GM11168 (cell line): Measurements from ENCODE around the gene BSN.

Source experiments
- in situ Hi-C: fragments of 300-500 bp; cut with MboI; formaldehyde crosslinking; loops from one replicate; pipeline ENCODE4 v1.12.0; 2022; ENCODE audit warnings: low sequenced_read_pairs; ENCODE audit not compliant: unreplicated experiment

Gene BSN

DNA sequence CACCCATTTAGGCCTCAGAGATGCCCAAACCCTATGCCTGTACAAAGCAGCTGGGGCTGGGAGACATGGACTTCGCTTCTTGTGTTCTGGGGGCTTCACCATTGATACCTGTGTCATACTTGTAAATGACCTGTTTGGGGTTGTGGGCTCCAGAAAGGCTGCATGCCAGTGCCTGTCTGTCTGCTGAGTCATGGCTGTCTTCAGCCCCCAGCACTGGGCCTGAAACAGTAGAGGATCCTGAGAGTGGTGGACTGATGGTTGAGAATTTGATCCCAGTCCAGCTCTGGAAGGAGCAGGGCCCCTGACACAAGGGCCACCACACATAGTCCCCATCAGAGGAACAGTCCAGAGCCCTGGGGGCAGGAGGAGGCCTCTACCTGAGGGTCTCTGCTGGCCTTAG lies 95.3 kb downstream of the BSN start:
- in situ Hi-C loops, result loop anchor here (10.0 kb wide), 1 partner anchor 115 kb away; no protein-coding TSS in a partner anchor

DNA sequence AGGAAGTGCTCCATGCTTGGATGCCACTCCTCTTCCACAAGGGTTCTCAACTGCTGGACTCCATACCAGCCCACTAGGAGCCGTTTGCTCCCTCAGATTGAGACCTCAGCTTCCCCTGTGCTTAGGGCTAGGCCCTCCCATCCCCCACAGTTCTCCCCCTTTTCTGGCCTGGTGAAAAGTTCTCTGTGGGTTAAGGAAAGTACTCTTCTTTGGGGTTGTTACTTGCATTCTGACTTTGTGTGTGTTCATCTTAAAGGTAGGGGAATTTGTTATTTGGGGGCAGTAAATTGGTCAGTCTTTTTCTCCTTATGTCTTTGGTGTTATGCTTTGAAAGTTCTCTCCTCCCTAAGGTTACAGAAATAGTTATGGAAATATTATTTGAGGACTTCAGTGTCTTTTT lies 95.9 kb downstream of the BSN start:
- in situ Hi-C loops, result no loop called here

DNA sequence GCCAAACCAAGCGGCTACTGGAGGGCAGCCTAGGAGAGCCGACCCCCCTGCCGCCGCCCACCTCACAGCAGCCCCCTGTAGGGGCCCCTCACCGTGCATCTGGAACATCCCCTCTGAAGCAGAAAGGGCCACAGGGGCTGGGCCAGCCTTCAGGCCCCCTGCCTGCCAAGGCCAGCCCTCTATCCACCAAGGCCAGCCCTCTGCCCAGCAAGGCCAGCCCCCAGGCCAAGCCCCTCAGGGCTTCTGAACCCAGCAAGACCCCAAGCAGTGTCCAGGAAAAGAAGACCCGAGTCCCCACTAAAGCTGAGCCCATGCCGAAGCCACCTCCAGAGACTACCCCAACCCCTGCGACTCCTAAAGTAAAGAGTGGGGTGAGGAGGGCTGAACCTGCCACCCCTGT lies 96.4 kb downstream of the BSN start:
- in situ Hi-C loops, result no loop called here

DNA sequence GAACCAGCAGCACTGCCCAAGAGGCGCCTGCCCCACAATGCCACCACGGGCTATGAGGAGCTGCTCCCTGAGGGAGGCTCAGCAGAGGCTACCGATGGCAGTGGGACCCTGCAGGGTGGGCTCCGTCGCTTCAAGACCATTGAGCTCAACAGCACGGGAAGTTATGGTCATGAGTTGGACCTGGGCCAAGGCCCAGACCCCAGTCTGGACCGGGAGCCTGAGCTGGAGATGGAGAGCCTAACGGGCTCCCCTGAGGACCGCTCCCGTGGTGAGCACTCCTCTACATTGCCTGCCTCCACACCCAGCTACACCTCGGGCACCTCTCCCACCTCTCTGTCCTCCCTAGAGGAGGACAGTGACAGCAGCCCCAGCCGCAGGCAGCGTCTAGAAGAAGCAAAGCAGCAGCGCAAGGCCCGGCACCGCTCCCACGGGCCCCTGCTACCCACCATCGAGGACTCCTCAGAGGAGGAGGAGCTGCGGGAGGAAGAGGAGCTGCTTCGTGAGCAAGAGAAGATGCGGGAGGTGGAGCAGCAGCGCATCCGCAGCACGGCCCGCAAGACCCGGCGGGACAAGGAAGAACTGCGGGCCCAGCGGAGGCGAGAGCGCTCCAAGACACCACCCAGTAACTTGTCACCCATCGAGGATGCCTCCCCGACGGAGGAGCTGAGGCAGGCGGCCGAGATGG lies 98.1 kb downstream of the BSN start:
- in situ Hi-C loops, result no loop called here

DNA sequence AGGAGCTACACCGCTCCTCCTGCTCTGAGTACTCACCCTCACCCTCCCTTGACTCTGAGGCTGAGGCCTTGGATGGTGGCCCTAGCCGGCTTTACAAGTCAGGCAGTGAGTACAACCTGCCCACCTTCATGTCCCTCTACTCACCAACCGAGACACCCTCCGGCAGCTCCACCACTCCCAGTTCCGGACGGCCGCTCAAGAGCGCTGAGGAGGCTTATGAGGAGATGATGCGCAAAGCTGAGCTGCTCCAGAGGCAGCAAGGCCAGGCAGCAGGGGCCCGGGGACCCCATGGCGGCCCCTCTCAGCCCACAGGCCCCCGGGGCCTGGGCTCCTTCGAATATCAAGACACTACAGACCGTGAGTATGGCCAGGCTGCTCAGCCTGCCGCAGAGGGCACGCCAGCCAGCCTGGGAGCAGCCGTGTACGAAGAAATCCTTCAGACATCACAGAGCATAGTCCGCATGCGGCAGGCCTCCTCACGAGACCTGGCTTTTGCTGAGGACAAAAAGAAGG lies 98.7 kb downstream of the BSN start:
- in situ Hi-C loops, result no loop called here

DNA sequence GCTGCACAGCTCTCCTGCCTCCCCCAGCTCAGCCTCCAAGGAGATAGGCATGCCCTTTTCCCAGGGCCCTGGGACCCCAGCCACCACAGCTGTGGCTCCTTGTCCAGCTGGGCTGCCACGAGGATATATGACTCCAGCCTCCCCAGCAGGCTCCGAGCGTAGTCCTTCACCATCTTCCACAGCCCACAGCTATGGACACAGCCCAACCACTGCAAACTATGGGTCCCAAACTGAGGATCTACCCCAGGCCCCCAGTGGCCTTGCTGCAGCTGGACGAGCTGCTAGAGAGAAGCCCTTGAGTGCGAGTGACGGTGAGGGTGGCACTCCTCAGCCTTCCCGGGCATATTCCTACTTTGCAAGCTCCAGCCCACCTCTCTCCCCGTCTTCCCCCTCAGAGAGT lies 99.3 kb downstream of the BSN start:
- in situ Hi-C loops, result no loop called here

DNA sequence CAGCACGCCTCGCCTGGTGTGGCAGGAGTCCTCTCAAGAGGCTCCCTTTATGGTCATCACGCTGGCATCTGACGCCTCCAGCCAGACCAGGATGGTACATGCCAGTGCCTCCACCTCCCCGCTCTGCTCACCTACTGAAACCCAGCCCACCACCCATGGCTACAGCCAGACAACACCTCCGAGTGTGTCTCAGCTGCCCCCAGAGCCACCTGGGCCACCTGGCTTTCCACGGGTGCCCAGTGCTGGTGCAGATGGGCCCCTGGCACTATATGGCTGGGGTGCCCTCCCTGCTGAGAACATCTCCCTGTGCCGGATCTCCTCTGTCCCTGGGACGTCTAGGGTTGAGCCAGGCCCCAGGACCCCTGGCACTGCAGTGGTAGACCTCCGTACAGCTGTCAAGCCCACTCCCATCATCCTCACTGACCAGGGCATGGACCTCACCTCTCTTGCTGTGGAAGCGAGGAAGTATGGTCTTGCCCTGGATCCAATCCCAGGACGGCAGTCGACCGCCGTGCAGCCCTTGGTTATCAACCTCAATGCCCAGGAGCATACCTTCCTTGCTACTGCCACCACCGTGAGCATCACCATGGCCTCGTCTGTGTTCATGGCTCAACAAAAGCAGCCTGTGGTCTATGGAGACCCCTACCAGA lies 100.0 kb downstream of the BSN start:
- in situ Hi-C loops, result no loop called here

DNA sequence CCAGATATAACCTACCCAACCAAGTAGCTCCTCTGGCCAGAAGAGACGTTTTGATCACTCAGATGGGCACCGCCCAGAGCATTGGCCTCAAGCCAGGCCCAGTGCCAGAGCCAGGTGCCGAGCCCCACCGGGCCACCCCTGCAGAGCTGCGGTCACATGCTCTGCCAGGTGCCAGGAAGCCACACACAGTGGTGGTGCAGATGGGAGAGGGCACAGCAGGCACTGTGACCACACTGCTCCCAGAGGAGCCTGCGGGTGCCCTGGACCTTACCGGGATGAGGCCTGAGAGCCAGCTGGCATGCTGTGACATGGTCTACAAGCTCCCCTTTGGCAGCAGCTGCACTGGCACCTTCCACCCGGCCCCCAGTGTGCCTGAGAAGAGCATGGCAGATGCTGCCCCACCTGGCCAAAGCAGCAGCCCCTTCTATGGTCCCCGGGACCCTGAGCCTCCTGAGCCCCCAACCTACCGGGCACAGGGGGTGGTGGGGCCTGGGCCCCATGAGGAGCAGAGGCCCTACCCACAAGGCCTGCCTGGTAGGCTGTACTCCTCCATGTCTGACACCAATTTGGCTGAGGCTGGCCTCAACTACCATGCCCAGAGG lies 100.8 kb downstream of the BSN start:
- in situ Hi-C loops, result no loop called here

DNA sequence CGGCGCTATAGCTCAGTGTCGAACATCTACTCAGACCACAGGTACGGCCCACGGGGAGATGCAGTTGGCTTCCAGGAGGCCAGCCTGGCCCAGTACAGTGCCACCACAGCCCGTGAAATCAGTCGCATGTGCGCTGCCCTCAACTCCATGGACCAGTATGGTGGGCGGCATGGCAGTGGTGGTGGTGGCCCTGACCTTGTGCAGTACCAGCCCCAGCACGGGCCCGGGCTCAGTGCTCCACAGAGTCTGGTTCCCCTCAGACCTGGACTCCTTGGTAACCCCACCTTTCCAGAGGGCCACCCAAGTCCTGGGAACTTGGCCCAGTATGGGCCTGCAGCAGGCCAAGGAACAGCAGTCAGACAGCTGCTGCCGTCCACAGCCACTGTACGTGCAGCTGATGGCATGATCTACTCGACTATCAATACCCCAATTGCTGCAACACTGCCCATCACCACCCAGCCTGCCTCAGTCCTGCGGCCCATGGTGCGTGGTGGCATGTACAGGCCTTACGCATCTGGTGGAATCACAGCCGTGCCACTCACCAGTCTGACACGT lies 101.5 kb downstream of the BSN start:
- in situ Hi-C loops, result no loop called here

DNA sequence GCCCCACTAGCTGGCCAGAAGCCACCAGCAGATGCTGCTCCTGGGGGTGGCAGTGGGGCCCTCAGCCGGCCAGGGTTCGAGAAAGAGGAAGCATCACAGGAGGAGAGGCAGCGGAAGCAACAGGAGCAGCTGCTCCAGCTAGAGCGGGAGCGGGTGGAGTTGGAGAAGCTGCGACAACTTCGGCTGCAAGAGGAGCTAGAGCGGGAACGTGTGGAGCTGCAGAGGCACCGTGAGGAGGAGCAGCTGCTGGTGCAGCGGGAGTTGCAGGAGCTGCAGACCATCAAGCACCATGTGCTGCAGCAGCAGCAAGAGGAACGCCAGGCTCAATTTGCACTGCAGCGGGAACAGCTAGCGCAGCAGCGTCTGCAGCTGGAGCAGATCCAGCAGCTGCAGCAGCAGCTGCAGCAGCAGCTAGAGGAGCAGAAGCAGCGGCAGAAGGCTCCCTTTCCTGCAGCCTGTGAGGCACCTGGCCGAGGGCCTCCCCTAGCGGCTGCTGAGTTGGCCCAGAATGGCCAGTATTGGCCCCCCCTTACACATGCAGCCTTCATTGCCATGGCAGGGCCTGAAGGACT lies 102.3 kb downstream of the BSN start:
- in situ Hi-C loops, result no loop called here

DNA sequence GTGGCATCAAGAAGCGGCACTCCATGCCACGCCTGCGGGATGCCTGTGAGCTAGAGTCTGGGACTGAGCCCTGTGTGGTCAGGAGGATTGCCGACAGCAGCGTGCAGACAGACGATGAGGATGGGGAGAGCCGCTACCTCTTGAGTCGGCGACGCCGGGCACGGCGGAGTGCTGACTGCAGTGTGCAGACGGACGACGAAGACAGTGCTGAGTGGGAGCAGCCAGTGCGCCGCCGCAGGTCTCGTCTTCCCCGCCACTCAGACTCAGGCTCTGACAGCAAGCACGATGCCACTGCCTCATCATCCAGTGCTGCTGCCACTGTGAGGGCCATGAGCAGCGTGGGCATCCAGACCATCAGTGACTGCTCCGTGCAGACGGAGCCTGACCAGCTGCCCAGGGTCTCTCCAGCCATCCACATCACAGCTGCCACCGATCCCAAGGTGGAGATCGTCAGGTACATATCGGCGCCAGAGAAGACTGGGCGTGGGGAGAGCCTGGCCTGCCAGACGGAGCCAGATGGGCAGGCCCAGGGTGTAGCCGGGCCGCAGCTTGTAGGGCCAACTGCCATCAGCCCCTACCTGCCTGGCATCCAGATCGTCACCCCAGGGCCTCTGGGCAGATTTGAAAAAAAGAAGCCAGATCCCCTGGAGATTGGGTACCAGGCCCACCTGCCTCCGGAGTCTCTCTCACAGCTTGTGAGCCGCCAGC lies 103.1 kb downstream of the BSN start:
- in situ Hi-C loops, result no loop called here

DNA sequence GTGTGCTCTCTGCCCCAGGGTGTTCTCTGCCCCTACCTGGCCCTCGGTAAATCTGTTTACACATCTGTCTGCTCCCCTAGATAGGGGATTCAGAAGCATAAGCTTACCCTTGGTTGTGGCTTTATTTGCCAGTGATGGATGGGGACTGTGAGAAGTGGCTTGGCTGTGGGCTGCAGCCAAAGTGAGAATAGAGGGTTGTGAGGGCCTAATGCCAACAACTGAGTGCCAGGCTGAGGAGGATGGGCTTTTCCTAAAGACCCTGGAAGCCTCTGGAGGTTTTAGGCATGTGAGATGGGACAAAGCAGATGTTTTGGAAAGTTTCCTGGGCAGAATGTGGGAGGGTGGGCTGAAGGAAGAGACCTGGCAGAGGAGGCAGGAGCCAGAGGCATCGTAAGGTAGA lies 104.4 kb downstream of the BSN start:
- in situ Hi-C loops, result no loop called here

DNA sequence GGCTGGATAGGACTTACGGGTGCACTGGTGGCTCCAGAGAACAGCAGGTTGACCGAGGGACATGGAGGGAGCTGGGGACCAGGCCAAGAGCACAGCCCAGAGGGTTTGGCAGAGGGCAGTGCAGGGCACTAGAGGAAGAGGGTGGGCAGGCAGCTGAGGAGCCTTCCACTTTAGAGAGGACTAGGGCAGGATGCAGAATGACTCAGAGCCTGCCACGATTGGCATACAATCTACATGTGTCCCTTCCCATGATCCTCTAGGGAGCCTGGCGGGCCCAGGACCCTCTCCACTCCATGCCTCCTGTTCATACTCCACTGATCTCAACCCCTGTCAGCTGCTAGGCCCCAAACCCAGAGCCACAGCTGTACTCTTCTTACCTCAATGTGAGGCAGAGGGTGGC lies 105.5 kb downstream of the BSN start:
- in situ Hi-C loops, result no loop called here

DNA sequence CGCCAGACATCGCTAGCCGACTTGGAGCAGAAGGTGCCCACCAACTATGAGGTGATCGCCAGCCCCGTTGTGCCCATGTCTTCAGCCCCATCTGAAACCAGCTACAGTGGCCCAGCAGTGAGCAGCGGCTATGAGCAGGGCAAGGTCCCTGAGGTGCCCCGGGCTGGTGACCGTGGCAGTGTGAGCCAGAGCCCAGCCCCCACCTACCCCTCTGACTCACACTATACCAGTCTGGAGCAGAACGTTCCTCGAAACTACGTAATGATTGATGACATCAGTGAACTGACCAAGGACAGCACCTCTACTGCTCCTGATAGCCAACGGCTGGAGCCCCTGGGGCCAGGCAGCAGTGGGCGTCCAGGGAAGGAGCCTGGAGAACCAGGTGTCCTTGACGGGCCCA lies 107.0 kb downstream of the BSN start:
- in situ Hi-C loops, result no loop called here

DNA sequence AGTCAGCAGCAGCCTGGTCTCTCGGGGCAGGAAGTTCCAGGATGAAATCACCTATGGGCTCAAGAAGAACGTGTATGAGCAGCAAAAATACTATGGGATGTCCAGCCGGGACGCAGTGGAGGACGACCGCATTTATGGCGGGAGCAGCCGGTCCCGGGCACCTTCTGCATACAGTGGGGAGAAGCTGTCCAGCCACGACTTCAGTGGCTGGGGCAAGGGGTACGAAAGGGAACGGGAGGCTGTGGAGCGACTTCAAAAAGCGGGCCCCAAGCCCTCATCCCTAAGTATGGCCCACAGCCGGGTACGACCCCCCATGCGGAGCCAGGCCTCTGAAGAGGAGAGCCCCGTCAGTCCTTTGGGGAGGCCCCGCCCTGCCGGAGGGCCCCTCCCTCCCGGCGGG lies 107.7 kb downstream of the BSN start:
- in situ Hi-C loops, result no loop called here

DNA sequence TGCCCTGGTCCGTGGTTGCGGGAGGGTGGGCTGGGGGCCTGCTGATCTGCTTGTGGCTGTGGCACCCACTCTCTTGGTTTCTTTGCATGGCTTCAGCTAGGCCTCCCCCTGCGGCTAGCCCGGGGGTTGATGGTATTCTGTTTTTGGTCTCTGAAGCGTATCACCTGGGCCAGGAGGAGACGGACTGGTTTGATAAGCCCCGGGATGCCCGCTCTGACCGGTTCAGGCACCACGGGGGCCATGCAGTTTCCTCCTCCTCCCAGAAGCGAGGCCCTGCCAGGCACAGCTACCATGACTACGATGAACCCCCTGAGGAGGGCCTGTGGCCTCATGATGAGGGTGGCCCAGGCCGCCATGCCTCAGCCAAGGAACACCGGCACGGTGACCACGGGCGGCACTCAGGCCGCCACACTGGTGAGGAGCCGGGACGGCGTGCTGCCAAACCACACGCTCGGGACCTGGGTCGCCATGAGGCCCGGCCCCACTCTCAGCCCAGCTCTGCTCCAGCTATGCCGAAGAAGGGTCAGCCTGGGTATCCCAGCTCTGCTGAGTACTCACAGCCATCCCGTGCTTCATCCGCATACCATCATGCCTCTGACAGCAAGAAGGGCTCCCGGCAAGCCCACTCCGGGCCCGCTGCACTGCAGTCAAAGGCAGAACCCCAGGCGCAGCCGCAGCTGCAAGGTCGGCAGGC lies 108.6 kb downstream of the BSN start:
- in situ Hi-C loops, result no loop called here

DNA sequence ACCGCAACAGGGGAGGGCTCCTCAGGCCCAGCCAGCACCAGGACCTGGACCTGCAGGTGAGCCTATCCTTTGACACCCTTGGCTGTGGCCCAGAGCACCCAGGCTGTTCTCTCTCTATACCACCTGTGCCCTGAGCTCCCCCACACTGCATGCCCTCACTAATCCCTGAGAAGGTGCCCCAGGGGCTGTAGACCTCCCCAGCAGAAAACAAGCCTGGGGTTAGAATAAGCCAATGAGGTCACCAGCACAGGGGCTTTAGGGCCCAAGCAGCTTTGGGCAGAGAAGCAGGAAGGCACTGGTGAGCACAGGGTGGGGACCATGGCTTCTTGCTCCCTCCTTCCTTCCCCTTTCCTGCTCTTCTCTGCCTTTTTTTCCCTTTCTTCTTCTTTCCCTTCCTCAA lies 109.6 kb downstream of the BSN start:
- in situ Hi-C loops, result no loop called here

DNA sequence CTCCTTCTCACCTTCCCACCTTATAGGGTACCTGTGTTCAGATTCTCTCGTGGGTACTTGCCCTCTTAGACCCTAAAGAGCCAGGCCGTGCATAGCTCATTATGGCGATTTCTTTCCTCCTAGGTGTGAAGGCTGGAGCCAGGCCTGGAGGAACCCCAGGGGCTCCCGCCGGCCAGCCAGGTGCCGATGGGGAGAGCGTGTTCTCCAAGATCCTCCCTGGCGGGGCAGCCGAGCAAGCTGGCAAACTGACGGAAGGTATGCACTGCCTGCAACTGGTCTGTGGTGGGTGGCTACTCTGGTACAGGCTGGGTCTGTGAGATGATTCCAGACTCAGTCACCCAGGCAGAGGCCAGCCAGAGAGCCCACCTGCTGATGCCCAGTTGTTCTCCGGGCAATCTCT lies 110.0 kb downstream of the BSN start:
- in situ Hi-C loops, result no loop called here

DNA sequence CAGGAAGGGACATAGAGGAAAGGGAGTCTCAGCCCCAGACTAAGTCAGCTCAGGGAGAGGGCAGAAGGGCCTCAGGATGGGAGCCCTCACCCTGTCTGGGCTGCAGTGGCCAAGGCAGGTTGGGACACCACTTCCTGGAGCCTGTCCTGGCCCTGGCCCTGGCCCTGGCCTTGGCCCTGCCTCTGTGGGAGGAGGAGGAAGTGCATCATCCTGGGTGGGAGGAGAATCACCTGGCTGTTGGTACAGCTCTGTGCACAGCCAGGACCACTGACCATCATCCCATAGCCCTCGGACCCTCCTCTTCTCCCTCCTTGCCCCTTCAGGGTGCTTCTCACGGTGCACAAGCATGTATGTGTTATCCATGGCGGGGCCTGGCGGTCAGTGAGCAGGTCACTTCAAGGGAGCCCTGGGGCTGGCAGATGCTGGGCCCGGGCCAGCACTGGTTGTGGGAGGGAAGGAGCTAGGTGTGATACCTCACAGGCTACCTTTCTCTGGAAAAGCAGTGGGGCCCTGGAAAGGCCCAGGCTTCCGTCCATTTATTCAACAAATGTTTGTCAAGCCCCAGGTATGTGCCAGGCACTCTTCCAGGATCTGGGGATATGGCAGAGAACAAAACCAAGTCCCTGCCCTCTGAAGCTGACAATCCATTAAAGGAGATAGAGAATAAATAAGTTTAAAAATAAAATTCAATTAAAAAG lies 111.7 kb downstream of the BSN start:
- in situ Hi-C loops, result no loop called here
